Measurements from ENCODE around the gene P2RX3.

DNA sequence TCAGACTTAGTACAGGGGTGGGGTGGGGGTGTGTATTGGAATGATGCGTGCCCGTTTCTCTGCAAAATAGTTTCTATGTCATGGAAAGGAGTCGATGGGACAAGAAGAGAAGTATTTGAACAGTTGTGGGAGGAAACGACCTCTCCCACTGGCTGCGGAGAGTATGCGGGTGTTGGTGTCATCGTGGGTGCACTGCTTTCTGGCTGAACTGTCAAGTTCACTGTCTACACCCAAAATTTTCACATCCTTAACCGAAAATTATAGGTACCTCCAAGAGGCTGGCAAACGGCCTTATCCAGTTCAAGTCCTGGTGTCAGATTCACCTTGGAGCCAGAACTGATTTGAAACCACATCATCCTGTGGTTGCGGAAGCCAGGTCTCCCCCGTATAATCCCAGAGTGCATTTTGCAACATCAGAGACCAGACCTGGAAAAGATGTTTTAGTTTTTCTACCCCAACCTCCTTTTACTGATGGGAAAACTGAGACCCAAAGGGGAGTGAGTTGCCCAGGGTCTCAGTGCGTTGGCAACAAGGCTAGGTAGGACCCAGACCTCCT lies 2.0 kb upstream of the P2RX3 start:
- TF ChIP-seq CTCF (IDR thresholded peaks at IDR 0.05) (no peak), POLR2A (IDR thresholded peaks at IDR 0.05) (no peak)

Data from ovary (tissue), 3 donors.